Measurements from ENCODE around the gene FOSL1. TPM values are rescaled to one million over a fixed set of nuclear protein-coding genes. Genes with fewer than 3 reads are reported as not detected.
A peak's percentile ranks its signal among the peaks of the same experiment; 100 is the strongest.

The FOSL1 gene
- total and polyA plus RNA-seq, 2 of the 13 experiments (the other 11 are each of a cell fraction or from before 2014, with no cell fraction given), result 4.0 to 4.1 TPM

DNA sequence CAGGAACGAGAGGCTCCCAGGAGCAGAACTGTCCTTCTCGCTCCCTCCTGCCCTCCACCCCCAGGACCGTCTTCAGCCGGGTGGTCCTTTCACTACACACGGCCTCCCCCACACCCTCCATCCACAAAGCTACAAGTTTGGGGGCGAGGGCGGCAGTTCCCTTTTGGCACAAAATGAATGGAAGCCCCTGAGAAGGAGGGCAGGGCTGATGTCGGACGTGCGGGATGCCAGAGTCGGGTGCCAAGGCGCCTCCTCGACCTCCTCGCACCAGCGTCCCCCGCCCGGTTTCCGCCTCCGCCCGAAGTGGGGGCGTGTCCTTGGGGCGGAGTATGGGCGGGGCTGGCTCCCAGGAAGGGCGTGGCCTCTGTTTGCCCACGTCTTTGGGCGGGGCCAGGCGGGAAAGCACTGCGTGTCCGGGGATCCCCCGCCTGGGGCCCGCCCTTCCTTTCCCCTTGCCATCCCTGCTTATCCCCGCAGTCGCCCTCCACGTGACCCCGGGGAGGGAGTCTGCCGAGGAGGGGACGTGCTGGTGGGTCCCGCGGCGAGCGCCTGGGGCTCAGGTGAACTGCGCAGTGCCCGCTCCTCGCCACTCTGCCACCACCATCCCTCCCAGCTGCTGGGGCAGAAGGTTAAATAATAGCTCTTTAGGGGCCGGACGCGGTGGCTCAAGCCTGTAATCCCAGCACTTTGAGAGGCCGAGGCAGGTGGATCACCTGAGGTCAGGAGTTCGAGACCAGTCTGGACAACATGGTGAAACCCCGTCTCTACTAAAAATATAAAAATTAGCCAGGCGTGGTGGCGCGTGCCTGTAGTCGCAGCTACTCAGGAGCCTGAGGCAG lies 26.7 kb downstream of the FOSL1 start (continued):
- peak; percentile 65 for TF ChIP-seq TFDP2 (CRISPR knock-in tag; IDR thresholded peaks at IDR 0.05)
- TF ChIP-seq MED1 (CRISPR knock-in tag; IDR thresholded peaks at IDR 0.05), result peak; percentile 44
- peak; percentile 36; the same call in 1 of the 2 replicates for TF ChIP-seq PPARG (CRISPR knock-in tag; conservative IDR thresholded peaks at IDR 0.05)
- TF ChIP-seq SALL1 (CRISPR knock-in tag; IDR thresholded peaks at IDR 0.05), result peak; percentile 57
- TF ChIP-seq, protein P1, sequence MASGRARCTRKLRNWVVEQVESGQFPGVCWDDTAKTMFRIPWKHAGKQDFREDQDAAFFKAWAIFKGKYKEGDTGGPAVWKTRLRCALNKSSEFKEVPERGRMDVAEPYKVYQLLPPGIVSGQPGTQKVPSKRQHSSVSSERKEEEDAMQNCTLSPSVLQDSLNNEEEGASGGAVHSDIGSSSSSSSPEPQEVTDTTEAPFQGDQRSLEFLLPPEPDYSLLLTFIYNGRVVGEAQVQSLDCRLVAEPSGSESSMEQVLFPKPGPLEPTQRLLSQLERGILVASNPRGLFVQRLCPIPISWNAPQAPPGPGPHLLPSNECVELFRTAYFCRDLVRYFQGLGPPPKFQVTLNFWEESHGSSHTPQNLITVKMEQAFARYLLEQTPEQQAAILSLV (CRISPR knock-in tag; IDR thresholded peaks at IDR 0.05; ENCODE audit: borderline replicate concordance), result peak; percentile 69
- TF ChIP-seq RFXANK (CRISPR knock-in tag; IDR thresholded peaks at IDR 0.05), result no peak
- no peak; the same call in 1 of the 2 replicates for TF ChIP-seq MEIS2 (CRISPR knock-in tag; IDR thresholded peaks at IDR 0.05)
- no peak for TF ChIP-seq XBP1 (CRISPR knock-in tag; IDR thresholded peaks at IDR 0.05)
- TF ChIP-seq, protein P2, sequence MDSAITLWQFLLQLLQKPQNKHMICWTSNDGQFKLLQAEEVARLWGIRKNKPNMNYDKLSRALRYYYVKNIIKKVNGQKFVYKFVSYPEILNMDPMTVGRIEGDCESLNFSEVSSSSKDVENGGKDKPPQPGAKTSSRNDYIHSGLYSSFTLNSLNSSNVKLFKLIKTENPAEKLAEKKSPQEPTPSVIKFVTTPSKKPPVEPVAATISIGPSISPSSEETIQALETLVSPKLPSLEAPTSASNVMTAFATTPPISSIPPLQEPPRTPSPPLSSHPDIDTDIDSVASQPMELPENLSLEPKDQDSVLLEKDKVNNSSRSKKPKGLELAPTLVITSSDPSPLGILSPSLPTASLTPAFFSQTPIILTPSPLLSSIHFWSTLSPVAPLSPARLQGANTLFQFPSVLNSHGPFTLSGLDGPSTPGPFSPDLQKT (CRISPR knock-in tag; IDR thresholded peaks at IDR 0.05; ENCODE audit: borderline replicate concordance), result no peak
- no peak for TF ChIP-seq PHB2 (IDR thresholded peaks at IDR 0.05; ENCODE audit: partially characterized antibody)
- no peak for TF ChIP-seq ZFP62 (CRISPR knock-in tag; IDR thresholded peaks at IDR 0.05)
- no peak for TF ChIP-seq SATB2 (CRISPR knock-in tag; IDR thresholded peaks at IDR 0.05)
- TF ChIP-seq ZNF570 (CRISPR knock-in tag; IDR thresholded peaks at IDR 0.05; ENCODE audit: borderline replicate concordance), result no peak
- TF ChIP-seq ZNF230 (CRISPR knock-in tag; IDR thresholded peaks at IDR 0.05), result no peak
- TF ChIP-seq, protein P3, sequence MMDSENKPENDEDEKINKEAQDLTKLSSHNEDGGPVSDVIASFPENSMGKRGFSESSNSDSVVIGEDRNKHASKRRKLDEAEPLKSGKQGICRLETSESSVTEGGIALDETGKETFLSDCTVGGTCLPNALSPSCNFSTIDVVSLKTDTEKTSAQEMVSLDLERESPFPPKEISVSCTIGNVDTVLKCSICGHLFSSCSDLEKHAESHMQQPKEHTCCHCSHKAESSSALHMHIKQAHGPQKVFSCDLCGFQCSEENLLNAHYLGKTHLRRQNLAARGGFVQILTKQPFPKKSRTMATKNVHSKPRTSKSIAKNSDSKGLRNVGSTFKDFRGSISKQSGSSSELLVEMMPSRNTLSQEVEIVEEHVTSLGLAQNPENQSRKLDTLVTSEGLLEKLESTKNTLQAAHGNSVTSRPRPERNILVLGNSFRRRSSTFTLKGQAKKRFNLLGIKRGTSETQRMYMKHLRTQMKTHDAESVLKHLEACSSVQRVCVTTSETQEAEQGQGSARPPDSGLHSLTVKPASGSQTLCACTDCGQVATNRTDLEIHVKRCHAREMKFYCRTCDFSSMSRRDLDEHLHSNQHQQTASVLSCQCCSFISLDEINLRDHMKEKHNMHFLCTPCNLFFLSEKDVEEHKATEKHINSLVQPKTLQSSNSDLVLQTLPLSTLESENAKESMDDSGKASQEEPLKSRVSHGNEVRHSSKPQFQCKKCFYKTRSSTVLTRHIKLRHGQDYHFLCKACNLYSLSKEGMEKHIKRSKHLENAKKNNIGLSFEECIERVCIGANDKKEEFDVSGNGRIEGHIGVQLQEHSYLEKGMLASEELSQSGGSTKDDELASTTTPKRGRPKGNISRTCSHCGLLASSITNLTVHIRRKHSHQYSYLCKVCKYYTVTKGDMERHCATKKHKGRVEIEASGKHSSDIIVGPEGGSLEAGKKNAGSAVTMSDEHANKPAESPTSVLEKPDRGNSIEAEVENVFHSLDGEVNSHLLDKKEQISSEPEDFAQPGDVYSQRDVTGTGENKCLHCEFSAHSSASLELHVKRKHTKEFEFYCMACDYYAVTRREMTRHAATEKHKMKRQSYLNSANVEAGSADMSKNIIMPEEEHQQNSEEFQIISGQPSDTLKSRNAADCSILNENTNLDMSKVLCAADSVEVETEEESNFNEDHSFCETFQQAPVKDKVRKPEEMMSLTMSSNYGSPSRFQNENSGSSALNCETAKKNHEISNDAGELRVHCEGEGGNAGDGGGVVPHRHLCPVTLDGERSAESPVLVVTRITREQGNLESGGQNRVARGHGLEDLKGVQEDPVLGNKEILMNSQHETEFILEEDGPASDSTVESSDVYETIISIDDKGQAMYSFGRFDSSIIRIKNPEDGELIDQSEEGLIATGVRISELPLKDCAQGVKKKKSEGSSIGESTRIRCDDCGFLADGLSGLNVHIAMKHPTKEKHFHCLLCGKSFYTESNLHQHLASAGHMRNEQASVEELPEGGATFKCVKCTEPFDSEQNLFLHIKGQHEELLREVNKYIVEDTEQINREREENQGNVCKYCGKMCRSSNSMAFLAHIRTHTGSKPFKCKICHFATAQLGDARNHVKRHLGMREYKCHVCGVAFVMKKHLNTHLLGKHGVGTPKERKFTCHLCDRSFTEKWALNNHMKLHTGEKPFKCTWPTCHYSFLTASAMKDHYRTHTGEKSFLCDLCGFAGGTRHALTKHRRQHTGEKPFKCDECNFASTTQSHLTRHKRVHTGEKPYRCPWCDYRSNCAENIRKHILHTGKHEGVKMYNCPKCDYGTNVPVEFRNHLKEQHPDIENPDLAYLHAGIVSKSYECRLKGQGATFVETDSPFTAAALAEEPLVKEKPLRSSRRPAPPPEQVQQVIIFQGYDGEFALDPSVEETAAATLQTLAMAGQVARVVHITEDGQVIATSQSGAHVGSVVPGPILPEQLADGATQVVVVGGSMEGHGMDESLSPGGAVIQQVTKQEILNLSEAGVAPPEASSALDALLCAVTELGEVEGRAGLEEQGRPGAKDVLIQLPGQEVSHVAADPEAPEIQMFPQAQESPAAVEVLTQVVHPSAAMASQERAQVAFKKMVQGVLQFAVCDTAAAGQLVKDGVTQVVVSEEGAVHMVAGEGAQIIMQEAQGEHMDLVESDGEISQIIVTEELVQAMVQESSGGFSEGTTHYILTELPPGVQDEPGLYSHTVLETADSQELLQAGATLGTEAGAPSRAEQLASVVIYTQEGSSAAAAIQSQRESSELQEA (CRISPR knock-in tag; IDR thresholded peaks at IDR 0.05; ENCODE audit: not compliant biosample characterization), result no peak
- TF ChIP-seq SRSF9 (IDR thresholded peaks at IDR 0.05; ENCODE audit: borderline replicate concordance, insufficient read depth, low read depth, low read length, poor library complexity, severe bottlenecking), result no peak
